Right renal cortex interstitium (tissue), 3 donors: ENCODE results near the gene ATXN1. TPM values are rescaled to one million over a fixed set of nuclear protein-coding genes. Genes with fewer than 3 reads are reported as not detected.

Experiments used
- DNase-seq, 3 donors: peaks; one replicate each; pipeline ENCODE4 v3.0.0-alpha.2; 2013; ENCODE audit warnings: low read depth in 3 of 3, low spot score in 2 of 3
- polyA plus RNA-seq, 3 donors: library from polyadenylated mRNA; unstranded; fragments of 120-200 nt; gene quantifications; one replicate each; pipeline ENCODE4 v1.2.1, GENCODE V29; 2013; ENCODE audit not compliant: insufficient read length in 3 of 3

The ATXN1 gene
- polyA plus RNA-seq, 3 donors, result 17.5 to 19.4 (median 19.4) TPM

DNA sequence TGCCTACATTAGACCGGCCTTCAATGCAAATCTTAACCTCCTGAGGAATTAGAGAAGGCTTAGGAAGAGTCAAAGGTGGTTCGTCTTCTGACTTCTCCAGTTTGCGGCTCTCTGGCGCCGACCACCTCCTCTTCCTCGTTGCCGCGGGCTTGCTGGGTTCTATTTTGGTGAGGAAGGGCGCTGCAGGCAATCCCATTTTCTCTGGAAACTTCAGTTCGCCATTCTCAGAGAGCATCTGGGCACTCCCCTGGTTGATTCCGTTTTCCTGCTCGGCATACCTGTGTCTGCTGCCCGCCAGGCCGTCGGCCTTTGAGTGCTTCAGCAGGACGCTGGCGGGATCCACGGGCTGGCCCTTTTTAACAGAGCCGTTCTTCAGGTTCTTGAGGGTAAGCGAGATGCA, 454.9 kb downstream of the ATXN1 start:
- no peak for DNase-seq

DNA sequence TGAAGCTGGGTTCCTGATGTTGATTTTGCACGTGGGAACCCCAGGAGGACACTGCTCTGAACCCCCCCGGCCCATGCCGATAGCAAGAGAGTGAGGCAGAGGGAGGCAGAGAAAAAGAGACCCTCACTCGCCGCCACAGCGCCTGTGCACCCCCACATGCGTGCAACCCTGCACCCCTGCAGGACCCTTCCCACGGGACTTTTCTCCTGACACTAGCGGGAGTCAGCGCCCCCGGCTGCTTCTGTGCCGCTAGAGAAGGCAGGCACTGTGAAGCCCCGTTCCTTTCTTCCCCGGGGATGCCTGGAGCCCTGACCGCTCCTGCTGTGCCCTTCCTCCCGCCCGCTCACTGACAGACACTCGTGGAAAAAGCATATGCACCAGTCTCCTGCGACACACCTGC, 455.5 kb downstream of the ATXN1 start:
- no peak for DNase-seq

DNA sequence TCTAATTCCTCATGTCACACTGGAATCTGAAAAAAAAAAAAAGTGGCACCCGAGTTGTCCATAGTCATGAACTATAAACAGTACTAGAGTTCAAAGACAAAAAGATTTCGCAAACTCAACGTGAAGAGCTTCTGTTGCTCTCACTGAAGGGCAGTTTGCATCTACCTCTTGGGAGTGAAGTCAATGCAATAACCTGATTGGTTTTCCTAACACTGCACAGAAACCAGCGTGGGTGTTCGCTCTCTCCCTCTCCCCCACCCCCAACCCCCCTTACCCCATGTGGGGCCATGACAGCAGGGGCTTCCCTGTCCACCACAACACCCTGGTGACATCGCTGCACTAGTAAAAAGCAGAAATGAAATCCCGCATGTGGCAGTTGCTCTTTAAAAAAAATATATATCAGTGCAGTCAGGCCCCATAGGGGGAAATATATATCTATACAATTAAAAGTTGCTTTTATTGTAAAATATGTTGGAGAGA, 456.0 kb downstream of the ATXN1 start:
- DNase-seq, result no peak

DNA sequence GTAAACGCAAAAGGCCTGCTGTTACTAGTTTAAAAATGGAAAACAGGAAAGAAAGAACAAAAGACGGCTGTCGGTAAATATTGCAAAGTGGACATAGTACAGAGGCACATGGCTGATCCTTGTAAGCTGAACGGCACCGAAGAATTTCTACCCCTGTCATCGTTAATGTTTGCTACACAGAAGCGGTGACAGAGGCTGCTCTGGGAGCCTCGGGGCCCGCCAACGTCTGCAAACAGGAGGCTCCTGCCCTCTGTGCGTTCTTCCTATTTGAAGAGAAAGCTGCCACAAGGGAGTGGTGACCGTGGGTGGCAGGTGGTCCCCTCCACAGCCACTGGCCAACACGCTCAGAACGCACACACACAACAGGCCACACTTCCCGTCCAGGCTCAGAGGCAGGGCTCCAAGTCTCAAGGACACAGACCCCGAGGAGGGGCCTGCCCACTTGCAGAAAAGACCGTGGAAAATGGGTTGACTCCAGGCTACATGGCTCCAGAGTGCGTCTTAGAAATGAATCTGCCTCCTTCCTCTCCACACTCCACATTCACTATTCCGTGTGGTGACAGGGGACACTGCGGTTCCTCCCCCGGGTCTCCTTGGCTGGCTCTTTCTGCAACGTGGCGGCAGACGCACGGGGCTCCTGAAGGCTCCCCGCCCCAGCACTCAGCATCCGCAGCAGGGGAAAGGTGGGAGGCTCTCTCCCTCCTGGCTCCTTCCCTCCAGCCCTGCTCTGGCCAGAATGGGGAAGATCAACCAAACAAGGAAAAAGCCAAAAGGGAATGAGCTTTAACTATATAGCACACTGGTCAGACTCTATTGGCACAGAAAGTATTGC, 458.3 kb downstream of the ATXN1 start:
- DNase-seq, result no peak

DNA sequence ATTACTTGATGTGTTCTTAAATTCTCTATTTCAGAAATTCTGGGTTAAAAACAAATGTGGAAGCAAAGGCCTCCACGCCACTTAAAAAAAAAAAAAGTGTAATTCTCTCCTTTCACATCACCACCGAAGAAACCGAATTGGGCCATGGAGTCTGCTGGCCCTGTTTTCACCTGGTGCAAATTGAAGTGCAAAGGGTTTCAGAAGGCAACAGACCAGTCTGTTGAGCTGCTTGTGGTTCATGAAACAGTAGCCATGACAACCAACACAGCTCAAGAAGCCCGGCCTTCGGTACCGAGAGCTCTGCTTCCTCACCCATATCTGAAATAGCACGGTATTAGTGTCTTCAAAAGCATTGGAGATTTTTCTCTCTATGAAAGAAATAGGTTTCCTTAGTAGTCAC, 459.7 kb downstream of the ATXN1 start:
- no peak for DNase-seq

DNA sequence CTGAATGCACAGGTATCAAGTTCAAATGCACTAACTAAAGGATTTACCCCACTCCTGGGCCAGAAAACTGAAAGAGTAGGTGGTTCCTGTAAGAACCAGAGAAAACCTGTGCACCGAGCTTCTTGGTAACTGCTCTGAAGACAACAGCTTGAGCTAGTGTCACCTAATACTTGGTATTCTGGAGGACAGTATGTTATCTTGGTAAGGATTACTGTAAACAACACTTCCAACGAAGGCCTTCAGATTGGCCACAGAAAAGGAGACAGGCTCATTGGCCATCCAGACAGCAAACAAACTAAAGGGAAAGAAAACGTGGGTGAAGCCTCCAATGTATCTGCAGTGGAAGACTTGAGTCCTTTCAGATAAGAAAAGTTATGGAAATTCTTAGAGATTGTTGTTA, 461.4 kb downstream of the ATXN1 start:
- no peak for DNase-seq

DNA sequence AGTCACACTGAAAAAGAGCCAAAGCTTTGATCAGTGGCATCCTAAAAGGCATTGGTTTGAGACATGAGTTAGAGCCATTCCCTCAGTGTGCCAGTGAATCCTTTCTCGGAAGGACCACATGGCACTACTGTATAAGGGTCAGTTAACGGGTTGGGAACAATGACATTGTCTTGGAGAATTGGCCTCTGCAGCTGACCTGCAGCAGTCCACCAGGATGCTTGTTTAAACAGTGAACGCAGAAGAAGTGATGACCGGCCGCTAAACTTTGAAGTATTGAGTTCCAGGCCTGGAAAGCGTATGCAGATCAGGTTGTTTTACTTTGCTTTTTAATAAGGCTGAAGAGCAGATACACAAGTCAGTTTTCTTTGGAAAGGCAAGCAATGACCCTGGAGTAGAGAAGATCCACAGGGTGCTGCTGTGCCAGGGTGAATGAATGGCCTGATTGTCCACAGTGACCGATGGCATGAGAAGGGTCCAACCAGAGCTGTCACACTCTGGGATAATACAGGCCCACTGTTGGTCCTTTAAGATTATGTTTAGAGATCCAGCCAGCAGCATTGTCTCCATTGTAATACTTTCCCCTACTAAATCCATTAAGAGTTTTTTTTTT, 465.1 kb downstream of the ATXN1 start:
- DNase-seq, result no peak

DNA sequence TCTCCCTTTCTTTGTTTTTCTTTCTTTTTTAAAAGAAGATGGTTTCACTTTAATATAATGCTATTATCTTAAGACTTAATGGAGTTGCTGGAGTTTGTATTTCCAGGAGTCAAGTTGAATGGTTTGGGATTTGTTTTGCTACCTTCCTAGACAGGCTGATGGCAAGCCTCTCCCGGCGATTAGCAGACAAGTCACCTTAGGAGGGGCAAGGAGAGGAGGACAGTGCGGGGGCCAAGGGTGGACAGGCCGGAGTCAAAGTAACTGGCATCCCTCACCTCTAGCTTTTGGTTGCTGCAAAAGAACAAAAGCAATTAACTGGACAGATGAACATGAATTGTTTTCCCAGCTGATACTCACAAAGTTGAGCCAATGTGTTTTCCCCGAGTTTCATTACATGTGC, 465.8 kb downstream of the ATXN1 start:
- no peak for DNase-seq

DNA sequence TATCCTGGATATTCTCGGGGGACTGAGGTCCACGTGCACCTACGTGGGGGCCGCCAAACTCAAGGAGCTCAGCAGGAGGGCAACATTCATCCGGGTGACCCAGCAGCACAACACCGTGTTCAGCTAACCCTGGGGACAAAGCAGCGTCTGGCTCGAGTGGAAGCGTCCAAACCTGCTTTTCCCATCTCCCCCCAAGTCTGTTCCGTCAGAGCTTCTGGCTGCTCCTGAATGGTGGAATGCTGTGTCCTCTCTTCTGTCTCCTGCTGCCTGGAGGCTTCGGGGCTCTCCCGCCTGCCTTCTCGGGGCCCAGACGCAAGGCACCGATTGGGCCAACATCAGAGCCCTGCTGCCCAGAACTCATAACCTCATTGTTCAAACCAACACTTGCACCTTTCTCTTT, 466.2 kb downstream of the ATXN1 start:
- no peak for DNase-seq

DNA sequence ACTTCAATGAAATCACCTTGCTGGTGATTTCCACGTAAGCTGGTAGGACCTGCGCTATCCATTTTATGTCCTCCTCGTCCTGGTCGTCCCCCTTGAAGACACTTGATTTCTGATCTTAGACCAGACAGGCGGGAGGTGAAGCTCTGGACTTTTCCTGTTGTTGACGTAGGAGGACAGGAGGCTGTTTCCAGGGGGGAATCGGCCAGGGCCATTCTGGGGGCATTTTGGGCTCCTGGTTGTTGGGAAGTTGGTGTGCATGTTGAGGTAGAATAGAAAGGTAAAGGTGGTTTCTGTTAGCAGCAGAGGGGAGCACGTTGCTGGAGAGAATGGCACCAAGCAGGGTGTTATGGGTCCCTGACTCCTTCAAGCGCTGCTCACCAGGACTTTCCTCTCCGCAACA, 466.9 kb downstream of the ATXN1 start:
- DNase-seq, result no peak

DNA sequence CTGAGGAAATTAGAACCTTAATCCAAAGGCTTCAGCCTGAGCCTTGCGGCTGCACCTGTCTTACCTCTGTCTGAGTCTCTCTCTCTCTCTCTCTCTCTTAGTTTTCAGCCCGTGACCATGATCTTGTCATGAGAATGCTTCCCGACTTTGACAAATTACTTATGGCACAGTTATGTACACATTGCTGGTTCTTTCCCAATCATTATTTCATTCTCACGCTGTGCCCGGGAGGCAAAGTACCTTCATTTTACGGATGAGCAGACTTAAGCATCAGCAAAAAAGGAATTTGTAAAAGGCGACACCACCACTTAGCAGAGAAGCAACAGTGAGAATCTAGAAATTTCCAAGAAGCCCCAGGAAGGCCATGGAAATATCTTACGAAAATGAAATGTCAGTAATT, 468.3 kb downstream of the ATXN1 start:
- no peak for DNase-seq

DNA sequence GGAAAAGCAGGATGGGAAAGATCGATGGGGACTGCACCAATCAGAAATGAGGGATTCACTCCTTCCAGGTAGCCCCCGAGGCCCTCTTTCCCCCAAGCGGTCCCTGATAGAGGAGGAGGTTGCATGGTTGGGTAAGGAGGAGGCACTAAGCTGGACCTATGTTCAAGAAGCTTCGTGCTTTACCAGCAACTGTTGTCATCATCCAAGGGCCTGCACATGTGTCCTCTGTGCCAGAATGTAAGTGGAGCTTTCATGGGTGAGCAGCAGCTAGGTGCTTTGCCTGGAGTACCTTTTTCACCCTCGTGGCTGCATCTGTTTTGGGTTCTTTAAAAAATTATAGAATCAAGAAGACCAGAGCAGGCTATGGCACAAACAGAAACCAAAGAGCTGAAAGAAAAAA, 468.8 kb downstream of the ATXN1 start:
- DNase-seq, result no peak

DNA sequence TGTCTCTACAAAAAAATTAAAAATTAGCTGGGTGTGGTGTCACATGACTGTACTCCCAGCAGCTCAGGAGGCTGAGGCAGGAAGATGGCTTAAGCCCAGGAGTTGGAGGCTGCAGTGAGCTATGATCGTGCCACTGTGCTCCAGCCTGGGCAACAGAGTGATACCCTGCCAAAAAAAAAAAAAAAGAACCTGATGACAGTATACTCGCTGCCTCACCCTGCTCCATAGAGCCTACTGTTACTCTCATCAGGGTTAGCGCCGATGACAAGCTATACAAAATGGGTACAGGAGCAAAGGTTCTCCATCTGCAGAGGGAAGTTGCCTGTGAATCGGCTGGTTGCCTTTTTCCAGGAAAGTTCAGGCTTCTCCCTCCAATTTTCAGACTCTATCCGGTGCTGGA, 469.5 kb downstream of the ATXN1 start:
- DNase-seq, result no peak

DNA sequence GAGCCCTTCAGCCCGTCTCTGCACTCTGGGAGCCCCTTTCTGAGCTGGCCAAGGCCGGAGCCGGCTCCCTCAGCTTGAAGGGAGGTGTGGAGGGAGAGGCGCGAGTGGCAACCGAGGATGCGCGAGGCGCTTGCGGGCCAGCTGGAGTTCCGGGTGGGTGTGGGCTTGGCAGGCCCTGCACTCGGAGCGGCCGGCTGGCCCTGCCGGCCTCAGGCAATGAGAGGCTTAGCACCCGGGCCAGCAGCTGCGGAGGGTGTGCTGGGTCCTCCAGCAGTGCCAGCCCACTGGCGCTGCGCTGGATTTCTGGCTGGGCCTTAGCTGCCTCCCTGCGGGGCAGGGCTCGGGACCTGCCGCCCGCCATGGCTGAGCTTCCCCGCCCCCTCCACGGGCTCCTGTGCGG, 473.1 kb downstream of the ATXN1 start:
- DNase-seq, result no peak

DNA sequence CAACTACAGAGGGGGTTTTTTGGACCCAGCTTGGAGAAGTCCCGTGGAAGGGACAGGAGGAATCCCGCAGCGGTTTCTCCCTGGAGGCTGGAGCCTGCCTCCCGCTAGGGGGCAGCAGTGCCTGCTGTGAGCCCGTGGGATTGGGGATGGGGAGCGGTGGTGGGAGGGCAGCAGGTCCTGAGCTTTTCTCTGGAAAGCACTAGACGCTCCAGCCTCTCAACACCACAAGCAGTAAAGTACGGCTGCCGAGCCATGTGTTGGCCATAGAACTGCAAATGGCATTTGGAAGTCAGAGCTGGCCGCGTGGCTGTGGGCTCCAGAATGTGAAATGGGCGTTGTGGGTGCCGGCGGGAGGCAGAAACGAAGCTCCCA, 475.1 kb downstream of the ATXN1 start:
- DNase-seq, result no peak

DNA sequence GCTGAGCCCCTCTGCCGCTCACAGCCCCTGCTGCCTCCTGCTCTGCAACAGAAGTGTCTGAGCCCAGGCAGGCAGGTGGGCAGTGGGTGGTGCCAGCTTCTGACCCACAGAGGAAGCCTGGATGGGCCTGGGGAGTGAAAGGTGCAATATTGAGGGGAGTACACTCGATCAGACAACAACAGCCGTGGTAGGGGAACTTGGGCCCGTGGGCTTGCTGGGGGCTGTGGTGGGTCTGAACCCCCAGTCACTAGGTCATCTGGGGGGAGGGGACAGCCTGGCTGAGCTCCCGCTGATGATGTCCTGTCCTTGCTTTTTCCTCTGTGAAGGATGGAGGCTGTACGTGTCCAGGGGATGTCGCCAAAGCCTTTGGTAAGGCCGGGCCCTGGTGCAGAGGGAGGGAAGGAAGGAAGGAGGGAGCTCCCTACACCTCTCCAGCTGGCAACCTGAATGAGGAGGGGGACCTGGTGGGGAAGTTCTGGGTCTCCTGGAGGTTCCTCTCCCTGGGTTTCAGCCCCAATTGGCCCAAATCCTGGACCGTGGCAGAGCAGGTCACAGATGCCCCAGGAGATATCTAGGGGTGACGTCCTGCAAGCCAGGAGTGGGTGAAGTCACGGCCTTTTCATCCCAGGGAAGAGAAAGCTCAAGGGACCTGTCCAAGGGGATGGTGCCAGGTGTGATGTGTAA, 475.7 kb downstream of the ATXN1 start:
- DNase-seq, result no peak

DNA sequence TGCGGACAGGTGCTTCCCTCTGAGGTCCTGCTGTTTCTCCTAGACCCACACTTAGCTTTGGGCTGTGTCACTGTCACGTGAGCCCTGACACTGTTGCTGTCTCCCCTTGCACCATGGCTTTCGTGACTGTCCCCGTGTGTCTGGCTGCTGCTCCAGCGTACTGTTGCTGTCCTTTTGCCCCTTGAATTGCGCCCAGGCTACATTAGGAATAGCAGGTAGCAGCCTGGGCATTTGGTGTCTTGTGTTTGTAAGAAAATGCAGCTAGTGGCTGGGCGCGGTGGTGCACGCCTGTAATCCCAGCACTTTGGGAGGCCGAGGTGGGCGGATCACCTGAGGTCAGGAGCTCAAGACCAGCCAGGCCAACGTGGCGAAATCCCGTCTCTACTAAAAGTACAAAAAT, 476.8 kb downstream of the ATXN1 start:
- DNase-seq, result no peak

DNA sequence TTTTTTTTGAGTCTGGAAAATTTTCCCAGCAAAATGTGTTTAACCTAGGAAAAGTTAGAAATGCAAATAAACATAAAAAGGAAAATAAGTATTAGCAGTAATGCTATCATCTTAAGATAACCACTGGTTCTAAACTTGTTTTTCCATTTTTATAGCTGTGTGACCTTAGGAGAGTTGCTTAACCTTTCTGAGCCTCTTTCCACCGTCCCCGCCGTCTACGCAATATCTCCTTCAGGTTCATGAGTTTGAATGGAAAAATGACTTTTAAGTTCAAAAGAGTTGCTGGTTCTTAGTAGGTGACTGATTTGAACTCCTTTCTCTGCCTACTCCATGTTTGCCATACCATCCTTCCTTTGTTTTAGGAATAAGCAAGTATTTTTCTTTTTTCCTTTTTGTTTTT, 478.9 kb downstream of the ATXN1 start:
- DNase-seq, result no peak

DNA sequence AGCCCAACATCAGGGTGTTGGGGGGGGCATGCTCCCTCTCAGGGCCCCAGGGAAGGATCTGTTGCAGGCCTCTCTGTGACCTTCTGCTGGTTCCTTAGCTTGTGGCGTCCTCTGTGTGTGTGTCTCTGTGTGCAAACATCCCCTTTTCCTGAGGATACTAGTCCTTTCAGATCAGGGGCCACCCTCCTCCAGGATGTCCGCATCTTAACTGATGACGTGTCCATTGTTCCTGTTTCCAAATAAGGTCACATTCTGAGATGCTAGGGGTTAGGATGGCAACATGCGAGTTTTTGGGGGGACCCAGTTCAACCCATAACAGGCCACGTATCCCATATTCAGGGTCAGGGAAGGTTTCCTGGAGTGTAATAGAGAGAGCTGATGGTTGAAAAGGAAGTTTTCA, 482.0 kb downstream of the ATXN1 start:
- DNase-seq, result no peak

DNA sequence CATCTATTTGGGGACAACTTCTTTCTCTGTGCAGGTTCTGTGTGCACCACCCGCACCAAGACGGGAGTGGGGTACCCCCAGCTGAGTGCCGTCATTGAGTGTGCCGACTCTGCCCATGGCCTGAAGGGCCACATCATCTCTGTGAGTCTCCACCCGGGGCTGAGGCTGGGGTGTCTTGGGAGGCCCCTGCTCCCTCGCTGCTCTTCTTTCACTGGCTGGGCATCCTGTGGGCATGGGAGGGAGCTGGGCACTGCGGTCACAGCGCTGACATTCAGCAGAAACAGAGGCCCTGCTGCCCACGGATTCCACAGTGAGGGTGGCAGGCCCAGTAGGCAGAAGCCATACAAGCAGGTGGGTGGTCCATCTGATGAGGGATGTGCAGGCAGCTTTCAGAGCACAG, 482.5 kb downstream of the ATXN1 start:
- DNase-seq, result no peak

DNA sequence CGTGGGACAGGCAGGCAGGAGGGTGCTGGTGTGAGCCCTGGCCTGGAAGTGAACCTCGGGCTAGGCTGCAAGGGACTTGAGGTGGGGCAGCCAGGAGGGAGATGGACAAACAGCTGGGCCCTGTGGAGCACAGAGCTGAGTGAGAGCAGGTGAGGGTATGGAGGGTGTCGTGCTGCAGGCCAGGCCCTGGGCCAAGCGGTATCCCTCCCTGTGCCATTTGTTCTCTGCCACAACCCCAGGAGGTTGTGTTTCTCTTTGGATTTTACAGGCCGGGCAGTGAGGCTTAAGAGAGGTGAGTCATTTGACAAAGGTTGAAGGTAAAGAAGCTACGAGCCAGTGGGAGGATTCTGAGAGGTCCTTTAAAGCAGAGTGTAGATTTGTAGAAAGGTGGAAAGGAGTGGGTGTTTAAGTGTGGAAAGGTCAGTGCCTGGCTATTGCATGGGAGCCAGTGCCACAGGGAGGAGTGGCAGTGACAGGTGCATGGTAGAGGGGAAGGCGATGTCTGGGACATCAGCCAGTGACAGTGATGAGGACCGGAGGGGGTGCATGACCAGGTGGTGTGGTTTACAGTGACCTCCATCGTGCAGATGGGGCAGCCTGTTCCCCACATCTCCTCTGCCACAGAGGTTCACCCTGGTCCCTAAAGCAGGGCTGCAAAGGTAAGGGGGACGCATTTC, 483.1 kb downstream of the ATXN1 start:
- DNase-seq, result no peak
